ENCODE results near the gene ZNF385A. TPM values are rescaled to one million over a fixed set of nuclear protein-coding genes. Genes with fewer than 3 reads are reported as not detected.

ZNF385A gene
- total RNA-seq, 1 experiment from 2014 or later = 5.7 TPM

- Mint-ChIP-seq H3K36me3 (ENCODE audit: insufficient read depth in 1 of 3, low read depth in 3 of 3) (no peaks in the 10 kb centered on the region), H3K27ac (no peak overlapping the region), H3K4me1 (peaks cover 28 to 48% of the 10 kb centered on the region in 2 experiments), H3K9me3 (peaks cover 3 to 6% of the 10 kb centered on the region in 2 experiments; a peak in 3 of 5 replicates), H3K4me3 (no peak overlapping the region), H3K27me3 (ENCODE audit: low read depth) (peaks cover 90% of the 10 kb centered on the region)
- H2BK120ac ChIP-seq (ENCODE audit: low read depth, low read length, poor library complexity, severe bottlenecking) = no peak overlapping the region
- H3K23me2 ChIP-seq (ENCODE audit: insufficient read length, low read depth, low read length, poor library complexity, severe bottlenecking) = no peaks in the 10 kb centered on the region
- no peaks in the 10 kb centered on the region for H3K79me2 ChIP-seq (ENCODE audit: insufficient read depth, low read length)
- H4K91ac ChIP-seq (ENCODE audit: insufficient read length, low read depth, low read length) = no peak overlapping the region
- no peak overlapping the region for H2BK5ac ChIP-seq (ENCODE audit: insufficient read length, low read length)
- no CpG with 5 or more reads among the region's 4 CpGs for WGBS (ENCODE audit: extremely low coverage, insufficient read length, low lambda C conversion rate)
- no peak overlapping the region for H2BK12ac ChIP-seq (ENCODE audit: insufficient read length, low read depth, low read length)
- TF ChIP-seq, protein P1, sequence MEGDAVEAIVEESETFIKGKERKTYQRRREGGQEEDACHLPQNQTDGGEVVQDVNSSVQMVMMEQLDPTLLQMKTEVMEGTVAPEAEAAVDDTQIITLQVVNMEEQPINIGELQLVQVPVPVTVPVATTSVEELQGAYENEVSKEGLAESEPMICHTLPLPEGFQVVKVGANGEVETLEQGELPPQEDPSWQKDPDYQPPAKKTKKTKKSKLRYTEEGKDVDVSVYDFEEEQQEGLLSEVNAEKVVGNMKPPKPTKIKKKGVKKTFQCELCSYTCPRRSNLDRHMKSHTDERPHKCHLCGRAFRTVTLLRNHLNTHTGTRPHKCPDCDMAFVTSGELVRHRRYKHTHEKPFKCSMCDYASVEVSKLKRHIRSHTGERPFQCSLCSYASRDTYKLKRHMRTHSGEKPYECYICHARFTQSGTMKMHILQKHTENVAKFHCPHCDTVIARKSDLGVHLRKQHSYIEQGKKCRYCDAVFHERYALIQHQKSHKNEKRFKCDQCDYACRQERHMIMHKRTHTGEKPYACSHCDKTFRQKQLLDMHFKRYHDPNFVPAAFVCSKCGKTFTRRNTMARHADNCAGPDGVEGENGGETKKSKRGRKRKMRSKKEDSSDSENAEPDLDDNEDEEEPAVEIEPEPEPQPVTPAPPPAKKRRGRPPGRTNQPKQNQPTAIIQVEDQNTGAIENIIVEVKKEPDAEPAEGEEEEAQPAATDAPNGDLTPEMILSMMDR (conservative IDR thresholded peaks at IDR 0.05) = no peak
- H3K4me1 ChIP-seq (ENCODE audit: insufficient read depth, low read length) = peaks cover 9% of the 10 kb centered on the region; the same call in 1 of the 2 replicates
- DNase-seq = no peak
- no peak overlapping the region for H2AK5ac ChIP-seq (ENCODE audit: insufficient read length, low read length)
- H3T11ph ChIP-seq (ENCODE audit: low read length) = no peak overlapping the region
- no peak overlapping the region for H3K56ac ChIP-seq (ENCODE audit: insufficient read length, low read depth, low read length)
- H3K9ac ChIP-seq (ENCODE audit: extremely low read depth, insufficient read length, low read length) = no peak overlapping the region
- no peak overlapping the region for H4K8ac ChIP-seq (replicated peaks; ENCODE audit: insufficient read length, low read depth, low read length)
- H3K9me3 ChIP-seq (ENCODE audit: control insufficient read depth, low read depth, low read length) = no peaks in the 10 kb centered on the region
- no peak overlapping the region for H3K27ac ChIP-seq (ENCODE audit: insufficient read length, low read depth, low read length)
- no peaks in the 10 kb centered on the region for H4K20me1 ChIP-seq (ENCODE audit: control insufficient read depth, insufficient read depth, insufficient read length)
- no peak overlapping the region for H3K14ac ChIP-seq (ENCODE audit: insufficient read depth, low read length)
- H2BK20ac ChIP-seq (ENCODE audit: low read depth, low read length, poor library complexity, severe bottlenecking) = no peak overlapping the region
- no peak overlapping the region for H2AFZ ChIP-seq (ENCODE audit: low read length)
- H3K23ac ChIP-seq (ENCODE audit: insufficient read length, low read depth, low read length) = no peak overlapping the region
- H3K18ac ChIP-seq (ENCODE audit: insufficient read length, low read depth, low read length) = no peak overlapping the region
- H3K4ac ChIP-seq (ENCODE audit: low read depth, low read length) = no peak overlapping the region
- H3K79me1 ChIP-seq (ENCODE audit: insufficient read depth, low read depth, low read length, poor library complexity, severe bottlenecking) = no peaks in the 10 kb centered on the region
- no peak overlapping the region for H4K5ac ChIP-seq (ENCODE audit: insufficient read length, low read depth, low read length)
- no peak overlapping the region for H3K4me2 ChIP-seq (ENCODE audit: insufficient read depth, insufficient read length, low read length)
- H2BK15ac ChIP-seq (ENCODE audit: low read depth, low read length) = no peak overlapping the region
- peaks cover 3% of the 10 kb centered on the region; the same call in 1 of the 2 replicates for H3K27me3 ChIP-seq (ENCODE audit: insufficient read depth, low read length)
Observed at GRCh38 chr12:54427106-54427505, 42.6 kb upstream of the ZNF385A start.
